C4-2B (cell line): ENCODE results near the gene CFAP20DC.

Experiments
- CTCF ChIP-seq: fragments of 450-650 bp; conservative IDR thresholded peaks from 2 replicates; pipeline ENCODE4 v1.5.1; 2017; ENCODE audit warnings: mild to moderate bottlenecking
- ZFX ChIP-seq: fragments of 450-650 bp; IDR thresholded peaks from 2 replicates; pipeline ENCODE4 v1.6.1; 2017

GRCh38 chr3:59069838-59070237 lies 20.0 kb upstream of the CFAP20DC start:
- TF ChIP-seq CTCF (no peak), ZFX (no peak)
